Activated CD4-positive, alpha-beta T cell treated with anti-CD3 and anti-CD28 coated beads, Interleukin-2, amount 10 ng/mL, durations not matched to agents 7 days and 5 days (primary cell): Measurements from ENCODE around the gene TYW1B. TPM values are rescaled to one million over a fixed set of nuclear protein-coding genes. Genes with fewer than 3 reads are reported as not detected.
A peak's percentile ranks its signal among the peaks of the same experiment; 100 is the strongest.
"Not testable (repeated sequence)": the region's sequence is repeated elsewhere in the genome, so short reads cannot be mapped to it uniquely, and the experiment has no call there.

Experiments
- CTCF ChIA-PET: fragments of 350-600 bp; sonication (Branson Sonifier 250); formaldehyde crosslinking; loops from one replicate; lab custom pipeline; 2021; ENCODE audit warnings: antibody characterized with exemption; lab: Charles Lee
- POLR2A ChIA-PET: fragments of 350-600 bp; sonication (Branson Sonifier 250); formaldehyde crosslinking; loops from one replicate; lab custom pipeline; 2021; ENCODE audit warnings: antibody characterized with exemption; lab: Charles Lee
- DNase-seq: peaks from one replicate; pipeline ENCODE4 v3.0.0-alpha.2; 2020
- H3K27ac Mint-ChIP-seq: one replicate; pipeline ENCODE4 v1.8.0; 2021; ENCODE audit warnings: mild to moderate bottlenecking, moderate library complexity, mixed read lengths
- H3K27me3 Mint-ChIP-seq: one replicate; pipeline ENCODE4 v1.8.0; 2021; ENCODE audit warnings: mixed read lengths
- H3K36me3 Mint-ChIP-seq: one replicate; pipeline ENCODE4 v1.8.0; 2021; ENCODE audit warnings: low read depth, mixed read lengths
- H3K4me1 Mint-ChIP-seq: one replicate; pipeline ENCODE4 v1.8.0; 2021; ENCODE audit warnings: mixed read lengths
- H3K4me3 Mint-ChIP-seq: one replicate; pipeline ENCODE4 v1.8.0; 2021; ENCODE audit warnings: mild to moderate bottlenecking, moderate library complexity, mixed read lengths
- H3K9me3 Mint-ChIP-seq: one replicate; pipeline ENCODE4 v1.8.0; 2021; ENCODE audit warnings: mixed read lengths
- total RNA-seq, 2 experiments: library from RNA; stranded (reverse); gene quantifications; one replicate each; pipeline ENCODE4 v1.2.3, GENCODE V29; 2021

Gene TYW1B
- total RNA-seq, 2 experiments from 2014 or later, result 4.5 to 4.6 TPM

GRCh38 chr7:72648574-72648973 lies 179.4 kb downstream of the TYW1B start:
- H3K36me3 Mint-ChIP-seq, POLR2A ChIA-PET, H3K4me1 Mint-ChIP-seq, H3K27me3 Mint-ChIP-seq, H3K9me3 Mint-ChIP-seq, H3K27ac Mint-ChIP-seq, CTCF ChIA-PET, H3K4me3 Mint-ChIP-seq: not testable (repeated sequence)
- peak; percentile 7 for DNase-seq

DNA sequence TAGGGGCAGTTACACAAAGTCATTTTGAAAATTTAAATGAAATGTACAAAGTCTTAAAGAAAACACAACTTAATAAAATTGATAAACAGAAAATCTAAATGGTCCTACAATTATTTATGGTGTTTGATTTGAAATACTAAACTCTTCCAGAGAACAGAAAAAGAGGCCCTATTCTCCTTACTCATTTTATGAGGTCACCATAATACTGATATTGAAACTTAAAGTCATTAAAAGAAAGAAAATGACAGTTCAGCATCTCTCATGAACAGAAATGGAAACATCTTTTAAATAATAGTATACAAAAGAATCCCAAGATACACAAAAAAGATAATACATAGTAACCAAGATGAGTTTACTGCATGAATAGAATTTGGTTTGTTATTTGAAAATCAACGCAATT lies 184.3 kb downstream of the TYW1B start:
- H3K4me1 Mint-ChIP-seq, CTCF ChIA-PET, H3K4me3 Mint-ChIP-seq, POLR2A ChIA-PET, H3K9me3 Mint-ChIP-seq, H3K27ac Mint-ChIP-seq, DNase-seq, H3K36me3 Mint-ChIP-seq, H3K27me3 Mint-ChIP-seq: not testable (repeated sequence)

DNA sequence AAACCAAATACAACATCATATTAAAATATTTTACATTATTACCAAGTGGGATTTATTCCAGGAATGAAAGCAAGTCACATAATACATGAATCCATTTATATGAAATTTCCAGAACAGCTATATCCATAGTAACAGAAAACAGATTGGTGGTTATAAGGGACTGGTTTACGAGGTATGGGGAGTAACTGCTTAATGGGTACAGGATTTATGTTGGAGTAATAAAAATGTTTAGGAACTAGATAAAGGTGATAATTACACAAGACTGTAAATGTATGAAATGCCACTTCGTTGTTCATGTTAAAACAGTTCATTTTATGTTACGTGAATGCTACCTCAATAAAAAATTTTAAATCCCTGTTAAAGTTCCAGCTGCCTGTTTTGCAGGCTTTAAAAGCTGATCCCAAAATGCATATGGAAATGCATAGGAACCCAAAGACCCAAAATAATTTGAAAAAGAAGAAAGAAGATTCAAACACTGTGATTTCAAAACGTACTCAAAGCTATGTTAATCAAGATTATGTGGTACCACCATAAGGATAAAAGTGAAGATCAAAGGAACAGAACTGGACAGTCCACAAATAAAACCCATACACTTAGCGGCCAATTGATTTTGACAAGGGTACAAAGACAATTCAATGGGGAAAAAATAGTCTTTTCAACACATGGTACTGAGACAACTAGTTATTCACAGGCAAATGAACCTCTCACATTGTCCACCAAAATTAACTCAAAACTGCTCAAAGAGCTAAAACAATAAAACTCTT lies 186.3 kb downstream of the TYW1B start:
- H3K9me3 Mint-ChIP-seq, CTCF ChIA-PET, H3K27ac Mint-ChIP-seq, H3K4me3 Mint-ChIP-seq, H3K4me1 Mint-ChIP-seq, H3K27me3 Mint-ChIP-seq, DNase-seq, H3K36me3 Mint-ChIP-seq, POLR2A ChIA-PET: not testable (repeated sequence)

DNA sequence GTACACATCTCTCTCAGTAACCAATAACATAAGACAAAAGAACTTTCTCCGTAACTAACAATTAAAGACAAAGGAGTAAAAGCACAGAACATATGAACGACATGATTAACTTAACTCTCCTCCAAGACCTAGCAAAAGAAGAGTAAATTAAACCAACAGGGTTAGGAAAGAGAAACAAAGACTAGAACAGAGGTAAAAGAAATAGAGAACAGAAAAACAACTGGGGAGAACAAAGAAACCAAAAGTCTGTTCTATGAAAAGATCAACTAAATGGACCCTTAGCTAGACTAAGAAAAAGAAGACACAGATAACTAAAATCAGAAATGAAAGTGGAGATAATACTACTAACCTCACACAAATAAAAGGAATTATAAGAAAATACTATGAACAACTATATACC lies 187.3 kb downstream of the TYW1B start:
- DNase-seq, H3K27ac Mint-ChIP-seq, H3K36me3 Mint-ChIP-seq, POLR2A ChIA-PET, H3K4me1 Mint-ChIP-seq, H3K27me3 Mint-ChIP-seq, CTCF ChIA-PET, H3K9me3 Mint-ChIP-seq, H3K4me3 Mint-ChIP-seq: not testable (repeated sequence)

DNA sequence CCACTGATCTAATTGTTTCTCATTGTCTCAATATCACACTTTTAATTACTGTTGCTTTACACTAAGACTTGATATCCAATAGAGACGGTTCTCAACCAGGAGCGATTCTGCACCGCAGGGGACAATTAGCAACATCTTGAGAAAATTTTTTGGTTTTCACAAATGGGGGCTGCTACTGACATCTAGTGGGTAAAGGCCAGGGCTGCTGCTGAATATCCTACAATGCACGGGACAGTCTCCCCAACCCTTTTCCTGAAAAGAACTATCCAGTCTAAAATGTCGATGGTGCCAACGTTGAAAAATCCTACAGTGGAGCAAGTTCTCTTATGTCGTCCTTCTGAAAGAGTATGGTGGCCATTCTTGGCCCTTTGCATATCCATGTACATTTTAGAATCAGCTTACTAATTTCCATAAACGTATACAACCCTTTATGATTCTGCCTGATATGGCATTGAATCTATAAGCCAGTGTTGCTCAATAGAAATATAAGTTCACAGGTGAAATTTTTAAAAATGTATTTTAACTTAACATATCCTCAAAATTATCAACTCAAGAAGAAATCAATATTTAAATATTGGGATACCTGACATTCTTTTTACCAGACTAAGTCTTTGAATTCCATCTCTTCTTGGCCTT lies 192.6 kb downstream of the TYW1B start:
- POLR2A ChIA-PET, result not testable (repeated sequence)

GRCh38 chr7:72632765-72633292 lies 195.2 kb downstream of the TYW1B start:
- H3K27ac Mint-ChIP-seq, H3K9me3 Mint-ChIP-seq, H3K27me3 Mint-ChIP-seq, CTCF ChIA-PET, H3K4me3 Mint-ChIP-seq, H3K4me1 Mint-ChIP-seq, H3K36me3 Mint-ChIP-seq, POLR2A ChIA-PET, DNase-seq: not testable (repeated sequence)

More for the DNA sequence above, 192.6 kb downstream of the TYW1B start:
- not testable (repeated sequence) for DNase-seq, H3K27me3 Mint-ChIP-seq, H3K9me3 Mint-ChIP-seq, H3K4me1 Mint-ChIP-seq, H3K36me3 Mint-ChIP-seq, H3K4me3 Mint-ChIP-seq, H3K27ac Mint-ChIP-seq
- CTCF ChIA-PET, result interaction anchor here (0.5 kb wide), 1 partner anchor 293 kb away, joined by 3 read pairs; no protein-coding TSS in a partner anchor

- H3K4me3 Mint-ChIP-seq, H3K27ac Mint-ChIP-seq, POLR2A ChIA-PET, CTCF ChIA-PET, H3K27me3 Mint-ChIP-seq, H3K9me3 Mint-ChIP-seq, H3K36me3 Mint-ChIP-seq, DNase-seq, H3K4me1 Mint-ChIP-seq: not testable (repeated sequence)
These were observed 199.6 kb downstream of the TYW1B start for GRCh38 chr7:72628375-72628774.

DNA sequence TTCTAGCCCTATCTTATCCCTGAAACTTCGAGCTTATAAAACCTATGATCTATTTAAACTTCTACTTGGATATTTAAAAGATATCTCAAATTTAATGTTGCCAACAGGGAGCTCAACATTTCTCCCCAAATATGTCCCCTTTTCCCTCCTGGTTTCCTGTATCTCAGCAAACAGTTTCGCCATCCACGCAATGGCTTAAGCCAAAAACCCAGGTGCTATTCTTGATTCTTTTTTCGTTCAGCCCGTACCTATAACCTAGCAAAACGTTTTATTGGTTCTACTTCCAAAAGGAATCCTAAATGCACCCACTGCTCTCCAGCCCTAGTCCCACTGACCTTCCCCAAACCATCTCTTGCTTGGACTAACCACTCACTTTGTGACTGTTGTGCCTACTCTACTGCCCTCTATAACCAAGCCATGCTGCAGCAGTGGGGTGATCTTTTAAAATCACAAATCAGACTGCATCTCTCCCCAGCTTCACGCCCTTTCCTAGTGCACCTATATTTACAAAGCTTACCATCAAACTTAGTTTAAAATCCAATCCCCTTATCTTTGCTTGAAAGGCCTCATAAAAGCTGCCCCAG lies 201.5 kb downstream of the TYW1B start:
- POLR2A ChIA-PET, H3K4me1 Mint-ChIP-seq, H3K36me3 Mint-ChIP-seq, DNase-seq, H3K27me3 Mint-ChIP-seq, H3K9me3 Mint-ChIP-seq, CTCF ChIA-PET, H3K4me3 Mint-ChIP-seq: not testable (repeated sequence)
- peak overlapping the region; percentile 46 for H3K27ac Mint-ChIP-seq

- POLR2A ChIA-PET, H3K27ac Mint-ChIP-seq, H3K36me3 Mint-ChIP-seq, DNase-seq, H3K4me3 Mint-ChIP-seq, H3K4me1 Mint-ChIP-seq, CTCF ChIA-PET, H3K9me3 Mint-ChIP-seq, H3K27me3 Mint-ChIP-seq: not testable (repeated sequence)
These were observed 202.1 kb downstream of the TYW1B start for GRCh38 chr7:72625721-72626423.

GRCh38 chr7:72622532-72622931 lies 205.5 kb downstream of the TYW1B start:
- Mint-ChIP-seq H3K36me3 (peaks cover 3% of the 10 kb centered on the region), H3K27ac (no peak overlapping the region), H3K4me3 (no peak overlapping the region), H3K27me3 (no peaks in the 10 kb centered on the region), H3K4me1 (no peaks in the 10 kb centered on the region), H3K9me3 (peaks cover 3% of the 10 kb centered on the region)
- ChIA-PET CTCF (no interaction called here), POLR2A (no interaction called here)
- DNase-seq, result no peak

- DNase-seq, H3K4me1 Mint-ChIP-seq, H3K27me3 Mint-ChIP-seq, H3K27ac Mint-ChIP-seq, H3K4me3 Mint-ChIP-seq, CTCF ChIA-PET, H3K36me3 Mint-ChIP-seq, H3K9me3 Mint-ChIP-seq, POLR2A ChIA-PET: not testable (repeated sequence)
These were observed 206.2 kb downstream of the TYW1B start for GRCh38 chr7:72621761-72622187.

GRCh38 chr7:72620923-72621322 lies 207.1 kb downstream of the TYW1B start:
- H3K27me3 Mint-ChIP-seq, CTCF ChIA-PET, H3K36me3 Mint-ChIP-seq, H3K4me3 Mint-ChIP-seq, DNase-seq, H3K27ac Mint-ChIP-seq, H3K9me3 Mint-ChIP-seq, H3K4me1 Mint-ChIP-seq, POLR2A ChIA-PET: not testable (repeated sequence)
